GM10248 (cell line): ENCODE measurements around the gene CCDC24.

Experiments
- CTCF ChIA-PET: fragments of 300-600 bp; sonication (Branson Sonifier 250); formaldehyde crosslinking; extraction: SDS; loops from one replicate; lab custom pipeline; 2021; ENCODE audit warnings: antibody characterized with exemption; lab: Yijun Ruan, JAX
- POLR2A ChIA-PET: fragments of 350-650 bp; sonication (Branson Sonifier 250); formaldehyde crosslinking; extraction: SDS; loops from one replicate; lab custom pipeline; 2020; ENCODE audit warnings: antibody characterized with exemption; lab: Yijun Ruan, JAX
- DNase-seq: peaks from one replicate; pipeline ENCODE4 v3.0.0; 2012; ENCODE audit errors: extremely low spot score
- CTCF ChIP-seq: IDR thresholded peaks from 2 replicates; pipeline ENCODE4 v1.5.1; 2012; ENCODE audit warnings: mild to moderate bottlenecking, low read depth; ENCODE audit errors: extremely low read depth, missing control alignments, control extremely low read depth

The CCDC24 gene

GRCh38 chr1:44021581-44022321, 30.4 kb downstream of the CCDC24 start:
- POLR2A ChIA-PET, result no interaction called here
- CTCF ChIA-PET, result interaction anchor here (1.3 to 6.6 kb wide), 7 partner anchors 10 to 259 kb away, joined by 3 to 42 read pairs (median 4); partner anchors contain the start of gene SLC6A9
- DNase-seq, result no peak
- TF ChIP-seq CTCF, result no peak

DNA sequence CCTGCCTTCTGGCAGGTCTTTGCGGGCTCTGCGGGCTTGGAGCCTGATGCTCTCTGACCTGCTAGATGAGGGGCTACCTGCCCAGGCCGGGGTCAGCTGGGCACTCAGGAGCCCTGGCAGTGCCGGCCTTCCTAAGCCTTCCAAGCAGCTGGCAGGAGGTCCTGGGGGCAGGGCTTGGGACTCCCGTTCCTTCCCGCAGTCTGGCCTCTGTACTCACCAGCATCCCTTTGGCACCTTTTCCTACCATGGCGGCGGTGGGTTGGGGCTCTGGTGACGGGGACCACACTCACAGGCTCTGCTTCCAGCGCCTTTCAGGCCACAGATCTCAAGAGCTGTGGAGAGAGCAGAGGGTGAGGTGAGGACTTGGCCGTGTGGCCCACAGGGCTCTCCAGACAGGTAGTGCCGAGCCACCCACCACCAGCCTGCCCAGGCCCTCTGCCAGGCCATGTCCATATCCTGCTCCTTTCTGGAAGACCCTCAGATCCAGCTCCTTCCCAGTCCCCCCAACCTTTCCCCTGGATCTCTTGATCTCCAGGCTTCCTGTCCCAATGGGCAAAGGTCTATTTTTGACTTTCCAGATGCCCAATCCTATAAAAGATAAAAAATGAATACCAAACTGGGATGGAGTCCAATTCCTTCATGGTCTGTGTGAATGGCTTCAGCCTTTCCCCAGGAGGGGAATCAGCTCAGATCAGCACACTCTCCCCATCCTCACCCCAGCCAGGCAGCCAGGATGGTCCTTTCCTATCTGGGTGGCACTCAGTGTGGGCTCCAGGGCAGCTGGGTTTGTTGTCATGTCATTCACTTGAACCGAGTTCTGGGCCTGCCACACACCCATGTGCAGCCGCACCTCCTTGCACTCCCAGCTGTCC, 32.9 kb downstream of the CCDC24 start:
- TF ChIP-seq CTCF, result no peak
- POLR2A ChIA-PET, result no interaction called here
- CTCF ChIA-PET, result interaction anchor here (1.4 to 3.7 kb wide), 3 partner anchors 11 to 19 kb away, joined by 3 to 20 read pairs (median 4); no protein-coding TSS in a partner anchor
- DNase-seq, result no peak

DNA sequence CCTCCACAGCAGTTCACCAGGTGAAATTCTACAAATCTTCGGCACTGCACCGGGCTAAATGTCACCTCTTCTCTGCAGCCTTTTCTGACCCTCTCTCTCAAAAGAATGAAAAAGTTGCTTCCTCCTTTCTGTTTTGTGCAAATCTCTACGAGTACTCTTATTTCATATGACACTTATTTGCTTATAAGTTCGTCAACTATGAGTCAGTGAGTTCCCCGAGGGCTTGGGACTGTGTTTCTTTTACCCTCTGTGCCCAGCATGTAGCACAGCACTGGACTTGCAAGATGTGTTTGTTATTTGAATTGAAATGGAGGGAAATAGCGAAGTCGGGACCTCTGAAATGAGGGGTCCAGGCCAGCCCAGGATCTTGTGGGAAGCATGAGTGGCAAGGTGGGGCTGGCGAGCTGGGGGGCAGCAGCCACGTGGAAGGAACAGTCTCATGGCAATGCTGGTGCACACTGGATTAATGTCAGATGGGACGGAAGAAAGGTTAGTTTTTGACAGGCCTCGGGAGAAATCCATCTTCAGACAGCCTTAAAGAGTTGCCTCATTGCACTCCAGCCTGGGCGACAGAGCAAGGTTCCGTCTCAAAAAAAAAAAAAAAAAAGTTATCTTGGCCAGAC, 33.6 kb downstream of the CCDC24 start:
- ChIA-PET POLR2A (no interaction called here), CTCF (interaction anchor here (0.6 to 3.7 kb wide), 5 partner anchors 11 to 72 kb away, joined by 3 to 20 read pairs (median 4); no protein-coding TSS in a partner anchor)
- no peak for TF ChIP-seq CTCF
- DNase-seq, result no peak

DNA sequence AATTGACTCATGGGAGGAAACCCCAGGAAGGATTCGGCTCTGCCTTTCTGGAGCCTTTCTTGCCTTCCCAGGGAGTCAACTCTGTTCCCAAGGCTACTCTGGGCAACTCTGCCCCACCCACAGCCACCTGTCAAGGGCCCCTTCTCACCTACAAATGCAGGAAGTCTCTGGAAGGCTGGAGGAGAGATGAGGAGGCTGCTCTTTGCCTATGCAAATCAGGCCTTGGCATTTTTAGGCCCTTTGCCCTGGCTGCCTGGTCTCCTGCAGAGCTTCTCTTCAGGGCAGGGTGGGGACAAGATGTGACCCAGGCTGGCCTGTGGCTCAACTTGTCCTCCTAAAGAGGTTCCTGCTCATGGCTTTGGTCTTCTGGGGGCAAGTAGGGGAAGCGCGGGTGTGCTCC, 34.4 kb downstream of the CCDC24 start:
- ChIA-PET CTCF (interaction anchor here (0.6 to 3.7 kb wide), 4 partner anchors 10 to 72 kb away, joined by 3 to 20 read pairs (median 8); no protein-coding TSS in a partner anchor), POLR2A (no interaction called here)
- DNase-seq, result no peak
- TF ChIP-seq CTCF, result no peak

GRCh38 chr1:44027320-44027719, 35.9 kb downstream of the CCDC24 start:
- CTCF ChIA-PET, result interaction anchor here (1.4 to 3.7 kb wide), 3 partner anchors 8 to 22 kb away, joined by 4 to 20 read pairs (median 12); no protein-coding TSS in a partner anchor
- POLR2A ChIA-PET, result no interaction called here
- no peak for DNase-seq
- no peak for TF ChIP-seq CTCF

GRCh38 chr1:44029260-44029910, 38.0 kb downstream of the CCDC24 start:
- CTCF ChIA-PET, result interaction anchor here (1.3 to 1.8 kb wide), 3 partner anchors 9 to 17 kb away, joined by 3 to 6 read pairs (median 3); no protein-coding TSS in a partner anchor
- peak; percentile 69 for DNase-seq
- POLR2A ChIA-PET, result no interaction called here
- no peak for TF ChIP-seq CTCF
